ENCODE results near the gene RPGRIP1. TPM values are rescaled to one million over a fixed set of nuclear protein-coding genes. Genes with fewer than 3 reads are reported as not detected.

RPGRIP1 gene
- total and polyA plus RNA-seq, 2 of the 4 experiments (the other 2 are of a cell fraction): not detected

GRCh38 chr14:21313512-21313911, 33.6 kb downstream of the RPGRIP1 start:
- Histone ChIP-seq H3K18ac (ENCODE audit: low read depth, low read length) (no peak overlapping the region), H2BK15ac (ENCODE audit: low read depth, low read length) (no peak overlapping the region), H3K27me3 (ENCODE audit: control insufficient read depth, insufficient read depth, low read length) (peaks cover 19% of the 10 kb centered on the region), H3K4me3 (ENCODE audit: insufficient read depth, low read depth, low read length) (no peak overlapping the region), H2AK5ac (ENCODE audit: low read depth, low read length) (no peak overlapping the region), H2BK120ac (ENCODE audit: low read depth, low read length) (no peak overlapping the region), H4K91ac (ENCODE audit: insufficient read depth, low read depth, low read length) (no peak overlapping the region), H2BK5ac (ENCODE audit: low read depth, low read length, poor library complexity, severe bottlenecking) (no peak overlapping the region), H3K79me1 (ENCODE audit: low read depth in 1 of 2, low read length in 2 of 2) (no peaks in the 10 kb centered on the region), H3K14ac (replicated peaks; ENCODE audit: low read depth, low read length) (no peak overlapping the region), H4K8ac (ENCODE audit: low read depth in 2 of 2, low read length in 2 of 2) (no peak overlapping the region), H3K4ac (ENCODE audit: low read depth, low read length) (no peak overlapping the region), H4K20me1 (ENCODE audit: insufficient read depth, low read length) (no peaks in the 10 kb centered on the region), H3K27ac (ENCODE audit: insufficient read depth, low read length) (no peak overlapping the region), H3K36me3 (ENCODE audit: control insufficient read depth, insufficient read depth, low read length) (no peaks in the 10 kb centered on the region), H3K23ac (ENCODE audit: low read depth, low read length) (no peak overlapping the region), H3K4me1 (ENCODE audit: control insufficient read depth, insufficient read depth, low read length) (no peaks in the 10 kb centered on the region), H4K5ac (ENCODE audit: low read depth, low read length) (no peak overlapping the region), H3K9me1 (ENCODE audit: insufficient read depth, low read length) (no peaks in the 10 kb centered on the region), H2BK20ac (ENCODE audit: low read depth, low read length) (no peak overlapping the region), H2AK9ac (replicated peaks; ENCODE audit: low read depth, low read length, poor library complexity) (no peak overlapping the region), H3K56ac (ENCODE audit: extremely low read depth, insufficient read depth, low read length) (no peak overlapping the region), H2AFZ (replicated peaks; ENCODE audit: low read length, poor library complexity) (no peak overlapping the region), H3K4me2 (ENCODE audit: low read depth, low read length) (no peak overlapping the region), H3K9ac (ENCODE audit: low read depth, low read length) (no peak overlapping the region), H3K9me3 (ENCODE audit: control insufficient read depth, insufficient read depth, low read length) (no peaks in the 10 kb centered on the region)
- TF ChIP-seq NFE2L2 (IDR thresholded peaks at IDR 0.05; ENCODE audit: low read depth, low read length) (no peak), ELK1 (IDR thresholded peaks at IDR 0.05; ENCODE audit: borderline replicate concordance, low read depth, low read length) (no peak), CHD1 (IDR thresholded peaks at IDR 0.05; ENCODE audit: low read depth, low read length) (no peak), RCOR1 (IDR thresholded peaks at IDR 0.05; ENCODE audit: insufficient replicate concordance, low read length) (no peak), RFX5 (IDR thresholded peaks at IDR 0.05; ENCODE audit: low read depth, low read length) (no peak)
- no TSS peak for BruUV-seq (replicated peaks)
- DNase-seq (no peak), ATAC-seq (ENCODE audit: low read depth) (no peak)
- POLR2A ChIA-PET (ENCODE audit: unreplicated experiment): no interaction called here
- dilution Hi-C loops (cut with HindIII; ENCODE audit: low sequenced_read_pairs, unreplicated experiment) (no loop called here), intact Hi-C loops (cut with micrococcal nuclease) (no loop called here), in situ Hi-C loops (cut with MboI; ENCODE audit: low sequenced_read_pairs) (no loop called here)
- CTCF ChIA-PET: no interaction called here
- WGBS, 2 experiments (ENCODE audit: extremely low coverage in 2 of 2, insufficient read length in 1 of 2): 76% methylated on average over 5 of the region's 12 CpGs; no CpG with 5 or more reads in 1 of the 2 experiments

All from IMR-90 (cell line).